Ovary (tissue), 9 donors: Measurements from ENCODE around the gene APOL5. TPM values are rescaled to one million over a fixed set of nuclear protein-coding genes. Genes with fewer than 3 reads are reported as not detected.

ENCODE experiments used
- DNase-seq, 5 donors: peaks; one replicate each; pipeline ENCODE4 v3.0.0-alpha.2; 2019 to 2020
- H3K27ac ChIP-seq, 2 donors: fragments of 200-600 bp; one replicate each; pipeline versions ENCODE4 v1.5.1 to v1.8.0; 2019 to 2022
- H3K27me3 ChIP-seq: fragments of 200-600 bp; one replicate; pipeline ENCODE4 v1.8.0; 2022
- H3K36me3 ChIP-seq: fragments of 200-600 bp; sonication (generic); one replicate; pipeline ENCODE4 v1.5.1; 2019
- H3K4me1 ChIP-seq: one replicate; pipeline ENCODE4 v1.8.1; 2013; ENCODE audit warnings: mild to moderate bottlenecking, moderate library complexity; ENCODE audit not compliant: insufficient read depth
- H3K4me3 ChIP-seq: fragments of 200-600 bp; sonication (generic); one replicate; pipeline ENCODE4 v1.5.1; 2017
- H3K9me3 ChIP-seq, 2 donors: fragments of 200-600 bp in 1 of 2; sonication (generic) in 1 of 2; one replicate each; pipeline versions ENCODE4 v1.5.1 to v1.8.1; 2013 to 2019; ENCODE audit warnings: mild to moderate bottlenecking in 1 of 2, moderate library complexity in 1 of 2
- EP300 ChIP-seq: sonication (generic); formaldehyde crosslinking; IDR thresholded peaks from one replicate; pipeline ENCODE4 v1.6.1; 2017; ENCODE audit warnings: antibody characterized with exemption
- POLR2A ChIP-seq: fragments of 450-650 bp; IDR thresholded peaks from one replicate; pipeline ENCODE4 v1.6.1; 2017; ENCODE audit warnings: antibody characterized with exemption, mild to moderate bottlenecking, moderate library complexity
- WGBS, 3 donors: extraction: QIAGEN DNeasy Blood & Tissue Kit in 1 of 3; methylation state at CpG; one replicate each; pipeline versions ENCODE4 v1.1.5 to v1.1.7; 2013 to 2017; 5-methylcytosine and 5-hydroxymethylcytosine counted together
- intact Hi-C, 4 donors: fragments of 100-400 bp; cut with DNase I; formaldehyde crosslinking; loops; one replicate each; pipeline versions ENCODE4 v1.11.0 to v1.15.1; 2022 to 2023
- polyA plus RNA-seq, 2 donors: library from polyadenylated mRNA; stranded (reverse); fragments of 200-250 nt in 1 of 2; fragments of 350-450 nt in 1 of 2; fragmentation: Illumina TruSeq in 1 of 2; extraction: RNeasy Lipid Tissue Mini Kit (QIAGEN cat#74804) in 1 of 2; gene quantifications; one replicate each; pipeline ENCODE4 v1.2.3, GENCODE V29; 2013 to 2014
- total RNA-seq, 7 donors: library from RNA; depleted of rRNA in 2 of 7; stranded (reverse); fragments of >200 nt in 2 of 7; fragmentation: NEBNext Ultra II Directional in 3 of 7; extraction: Animal tissue kit (Norgen Biotek cat#: 25700) in 3 of 7; gene quantifications; one replicate each; pipeline versions ENCODE4 v1.1.0 to v1.2.4, GENCODE V29; 2016 to 2023
- TF ChIP-seq, protein P1 (sequence below), 3 donors: fragments of 450-650 bp in 2 of 3; fragments of 200-600 bp in 1 of 3; IDR thresholded peaks; one replicate each; pipeline versions ENCODE4 v1.5.1 to v1.8.0; 2016 to 2022; ENCODE audit warnings: antibody characterized with exemption in 3 of 3, mild to moderate bottlenecking in 1 of 3
- donor health status: DM: no; HTN: no; CAD: no; lungs with moderate emphysema.
- donor health status: DM: no; HTN: no; CAD: no.
- donor health status: Bipolar disorder and iron deficiency.
- donor health status: DM: yes; HTN: yes; CAD: no.
- donor health status: DM: no; HTN: no; CAD: no.
- donor health status: DM: yes; HTN: yes; CAD: no.

The APOL5 gene
- total and polyA plus RNA-seq, 9 donors: not detected

DNA sequence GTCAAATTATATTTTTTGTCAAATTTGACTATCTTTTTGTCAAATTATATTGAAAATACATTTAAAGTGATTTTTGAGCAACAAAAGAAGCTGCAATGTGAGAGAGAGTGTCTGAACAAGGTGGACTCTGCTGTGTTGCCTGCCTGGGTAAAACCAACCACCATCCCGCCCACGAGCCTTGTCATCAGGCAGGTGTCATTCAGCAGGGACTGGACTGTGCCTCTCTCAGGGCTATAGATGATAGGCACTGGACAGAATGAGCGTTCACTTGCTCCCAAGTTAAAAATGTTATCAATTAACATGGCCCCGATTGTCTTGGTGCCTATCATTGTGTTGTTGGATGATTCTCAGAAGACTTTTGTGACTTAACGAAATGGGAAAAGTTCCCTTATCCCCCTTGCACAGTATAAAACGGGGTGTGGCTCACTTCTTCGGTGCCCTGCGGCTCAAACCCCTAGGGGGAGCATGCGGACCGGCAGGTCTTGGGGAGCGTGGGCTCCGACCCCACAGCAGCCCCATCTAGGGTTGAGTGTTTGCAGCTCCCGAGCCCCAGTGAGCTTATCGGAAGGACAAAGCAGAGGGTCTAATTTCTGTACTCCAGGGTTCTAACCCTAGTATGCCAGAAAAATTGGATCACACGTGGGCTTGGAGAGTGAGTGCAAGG is 1.7 kb downstream of the APOL5 start:
- Histone ChIP-seq H3K36me3 (no peaks in the 10 kb centered on the region), H3K4me3 (no peak overlapping the region), H3K4me1 (no peaks in the 10 kb centered on the region), H3K27me3 (no peaks in the 10 kb centered on the region), H3K9me3 (no peaks in the 10 kb centered on the region), H3K27ac (no peak overlapping the region)
- no peak for TF ChIP-seq EP300
- TF ChIP-seq, protein P1, sequence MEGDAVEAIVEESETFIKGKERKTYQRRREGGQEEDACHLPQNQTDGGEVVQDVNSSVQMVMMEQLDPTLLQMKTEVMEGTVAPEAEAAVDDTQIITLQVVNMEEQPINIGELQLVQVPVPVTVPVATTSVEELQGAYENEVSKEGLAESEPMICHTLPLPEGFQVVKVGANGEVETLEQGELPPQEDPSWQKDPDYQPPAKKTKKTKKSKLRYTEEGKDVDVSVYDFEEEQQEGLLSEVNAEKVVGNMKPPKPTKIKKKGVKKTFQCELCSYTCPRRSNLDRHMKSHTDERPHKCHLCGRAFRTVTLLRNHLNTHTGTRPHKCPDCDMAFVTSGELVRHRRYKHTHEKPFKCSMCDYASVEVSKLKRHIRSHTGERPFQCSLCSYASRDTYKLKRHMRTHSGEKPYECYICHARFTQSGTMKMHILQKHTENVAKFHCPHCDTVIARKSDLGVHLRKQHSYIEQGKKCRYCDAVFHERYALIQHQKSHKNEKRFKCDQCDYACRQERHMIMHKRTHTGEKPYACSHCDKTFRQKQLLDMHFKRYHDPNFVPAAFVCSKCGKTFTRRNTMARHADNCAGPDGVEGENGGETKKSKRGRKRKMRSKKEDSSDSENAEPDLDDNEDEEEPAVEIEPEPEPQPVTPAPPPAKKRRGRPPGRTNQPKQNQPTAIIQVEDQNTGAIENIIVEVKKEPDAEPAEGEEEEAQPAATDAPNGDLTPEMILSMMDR (IDR thresholded peaks at IDR 0.05): no peak
- WGBS, 3 donors: 85 to 88% (median 87%) methylated on average over 14 to 15 of the region's 15 CpGs
- intact Hi-C loops: no loop called here
- DNase-seq: no peak

DNA sequence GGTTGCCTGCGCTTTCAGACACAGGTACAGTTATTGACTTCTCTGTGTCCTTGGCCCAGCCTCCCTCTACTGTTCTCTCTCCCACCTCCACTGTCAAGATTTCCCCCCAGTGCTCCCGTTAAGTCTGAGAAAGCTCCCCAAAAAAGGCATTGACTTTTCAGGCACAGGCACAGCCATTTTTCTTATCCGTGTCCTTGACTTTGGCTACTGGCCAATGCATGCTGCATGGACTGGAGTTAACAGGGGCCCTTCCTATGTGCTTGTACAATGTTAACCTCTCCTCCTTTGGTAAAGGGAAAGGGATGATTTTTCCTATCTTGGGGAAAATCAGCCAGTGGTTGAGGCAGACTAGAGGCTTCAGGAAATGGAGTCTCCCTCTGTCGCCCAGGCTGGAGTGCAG is 4.3 kb downstream of the APOL5 start:
- TF ChIP-seq, protein P1 (IDR thresholded peaks at IDR 0.05): no peak
- TF ChIP-seq POLR2A (no peak), EP300 (no peak)
- Histone ChIP-seq H3K9me3 (no peaks in the 10 kb centered on the region), H3K27me3 (no peaks in the 10 kb centered on the region), H3K4me1 (no peaks in the 10 kb centered on the region), H3K36me3 (no peaks in the 10 kb centered on the region), H3K4me3 (no peak overlapping the region), H3K27ac (no peak overlapping the region)
- intact Hi-C loops: no loop called here
- WGBS, 3 donors: 62 to 63% (median 63%) methylated on average over 4 of the region's 4 CpGs
- no peak for DNase-seq

DNA sequence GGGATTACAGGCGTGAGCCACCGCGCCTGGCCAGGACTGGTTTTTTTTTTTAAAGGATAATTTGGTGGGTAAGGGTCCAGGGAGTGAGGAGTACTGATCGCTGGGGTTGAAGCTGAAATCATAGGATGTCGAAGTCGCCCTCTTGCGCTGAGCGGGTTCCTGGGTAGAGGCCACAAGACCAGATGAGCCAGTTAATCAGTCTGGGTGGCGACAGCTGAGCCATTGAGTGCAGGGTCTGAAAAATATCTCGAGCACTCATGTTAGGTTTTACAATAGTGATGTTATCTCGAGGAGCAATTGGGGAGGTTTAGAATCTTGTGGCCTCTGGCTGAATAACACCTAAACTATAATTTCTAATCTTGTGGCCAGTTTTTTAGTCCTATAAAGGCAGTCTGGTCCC is 7.8 kb downstream of the APOL5 start:
- Histone ChIP-seq H3K9me3 (no peaks in the 10 kb centered on the region), H3K27ac (no peak overlapping the region), H3K36me3 (no peaks in the 10 kb centered on the region), H3K27me3 (no peaks in the 10 kb centered on the region), H3K4me1 (no peaks in the 10 kb centered on the region), H3K4me3 (no peak overlapping the region)
- TF ChIP-seq, protein P1 (IDR thresholded peaks at IDR 0.05): no peak
- TF ChIP-seq POLR2A (no peak), EP300 (no peak)
- intact Hi-C loops: no loop called here
- 65 to 75% (median 72%) methylated on average over 11 of the region's 11 CpGs for WGBS, 3 donors
- DNase-seq: no peak

DNA sequence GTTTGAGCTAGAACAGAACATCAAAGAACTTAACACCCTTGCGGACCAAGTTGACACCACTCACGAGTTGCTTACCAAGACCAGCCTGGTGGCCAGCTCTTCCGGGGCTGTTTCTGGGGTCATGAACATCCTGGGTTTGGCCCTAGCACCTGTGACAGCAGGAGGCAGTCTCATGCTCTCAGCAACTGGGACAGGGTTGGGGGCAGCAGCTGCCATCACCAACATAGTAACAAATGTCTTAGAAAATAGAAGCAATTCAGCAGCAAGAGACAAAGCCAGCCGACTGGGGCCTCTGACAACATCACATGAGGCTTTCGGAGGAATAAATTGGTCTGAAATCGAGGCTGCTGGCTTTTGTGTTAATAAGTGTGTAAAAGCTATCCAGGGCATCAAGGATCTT is 8.7 kb downstream of the APOL5 start:
- Histone ChIP-seq H3K27me3 (no peaks in the 10 kb centered on the region), H3K4me1 (no peaks in the 10 kb centered on the region), H3K27ac (no peak overlapping the region), H3K36me3 (no peaks in the 10 kb centered on the region), H3K4me3 (no peak overlapping the region), H3K9me3 (no peaks in the 10 kb centered on the region)
- no peak for DNase-seq
- WGBS, 3 donors: 78 to 86% (median 86%) methylated on average over 6 of the region's 6 CpGs
- no peak for TF ChIP-seq EP300
- TF ChIP-seq POLR2A: no peak
- TF ChIP-seq, protein P1 (IDR thresholded peaks at IDR 0.05): no peak
- intact Hi-C loops: no loop called here
